Measurements from ENCODE around the gene IFITM1.
"Not testable (repeated sequence)": the region's sequence is repeated elsewhere in the genome, so short reads cannot be mapped to it uniquely, and the experiment has no call there.

Gene IFITM1

DNA sequence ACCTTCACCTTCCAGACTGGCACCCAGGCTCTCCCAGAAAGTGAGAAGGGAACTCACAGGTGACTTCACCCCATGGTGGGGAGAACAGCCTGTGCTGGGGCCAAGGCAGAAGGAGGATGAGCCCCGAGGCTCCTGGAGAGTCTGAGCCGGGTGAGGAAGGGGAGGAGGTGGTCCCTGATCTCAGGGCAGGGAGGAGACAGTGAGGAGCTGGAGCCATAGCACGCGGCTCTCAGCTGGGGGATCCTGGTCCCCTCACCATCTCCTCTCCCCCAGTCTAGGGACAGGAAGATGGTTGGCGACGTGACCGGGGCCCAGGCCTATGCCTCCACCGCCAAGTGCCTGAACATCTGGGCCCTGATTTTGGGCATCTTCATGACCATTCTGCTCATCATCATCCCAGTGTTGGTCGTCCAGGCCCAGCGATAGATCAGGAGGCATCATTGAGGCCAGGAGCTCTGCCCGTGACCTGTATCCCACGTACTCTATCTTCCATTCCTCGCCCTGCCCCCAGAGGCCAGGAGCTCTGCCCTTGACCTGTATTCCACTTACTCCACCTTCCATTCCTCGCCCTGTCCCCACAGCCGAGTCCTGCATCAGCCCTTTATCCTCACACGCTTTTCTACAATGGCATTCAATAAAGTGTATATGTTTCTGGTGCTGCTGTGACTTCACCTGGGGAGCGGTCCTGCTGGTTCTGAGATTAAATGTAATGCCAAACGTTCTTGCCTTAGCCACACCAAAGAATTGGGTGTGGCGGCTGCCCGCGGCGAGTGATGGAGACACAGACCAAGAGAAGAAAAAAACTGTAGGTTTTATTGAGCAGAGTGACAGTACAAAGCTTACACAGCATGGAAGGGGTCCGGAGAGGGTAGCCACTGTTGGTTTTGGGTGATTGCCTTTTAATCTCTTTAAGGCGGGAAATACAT, 4.8 kb upstream of the IFITM1 start:
- DNase-seq (ENCODE audit: low spot score) = not testable (repeated sequence)

DNA sequence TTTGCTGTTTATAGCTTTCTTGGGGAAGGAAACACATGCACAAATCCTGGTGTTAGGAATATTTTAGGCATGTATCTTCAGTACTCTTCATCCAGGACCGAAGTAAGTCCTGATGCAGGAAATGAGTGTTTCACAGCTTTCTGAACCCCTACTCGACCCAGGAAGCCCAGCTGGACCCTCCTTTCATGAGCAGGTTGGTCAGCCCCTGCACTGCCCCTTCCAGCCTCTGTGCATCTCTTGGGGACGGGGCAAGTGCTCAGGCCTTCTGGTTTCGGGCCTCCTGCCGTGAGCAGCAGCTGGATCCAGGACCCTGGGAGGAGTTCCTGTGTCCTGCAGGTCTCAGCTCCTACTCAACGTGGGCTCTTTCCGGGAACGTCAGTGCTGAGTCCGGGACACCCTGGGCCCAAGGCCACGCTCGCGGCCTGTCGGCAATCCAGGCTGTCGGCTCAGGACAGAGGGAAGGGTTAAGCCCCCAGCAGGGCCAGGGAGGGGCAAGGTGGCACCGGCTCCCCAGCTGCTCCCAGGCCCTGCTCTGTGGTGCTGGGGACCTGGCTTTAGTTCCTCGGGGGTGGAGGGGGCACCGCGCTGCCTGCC, 3.8 kb upstream of the IFITM1 start:
- DNase-seq (ENCODE audit: low spot score) = not testable (repeated sequence)

DNA sequence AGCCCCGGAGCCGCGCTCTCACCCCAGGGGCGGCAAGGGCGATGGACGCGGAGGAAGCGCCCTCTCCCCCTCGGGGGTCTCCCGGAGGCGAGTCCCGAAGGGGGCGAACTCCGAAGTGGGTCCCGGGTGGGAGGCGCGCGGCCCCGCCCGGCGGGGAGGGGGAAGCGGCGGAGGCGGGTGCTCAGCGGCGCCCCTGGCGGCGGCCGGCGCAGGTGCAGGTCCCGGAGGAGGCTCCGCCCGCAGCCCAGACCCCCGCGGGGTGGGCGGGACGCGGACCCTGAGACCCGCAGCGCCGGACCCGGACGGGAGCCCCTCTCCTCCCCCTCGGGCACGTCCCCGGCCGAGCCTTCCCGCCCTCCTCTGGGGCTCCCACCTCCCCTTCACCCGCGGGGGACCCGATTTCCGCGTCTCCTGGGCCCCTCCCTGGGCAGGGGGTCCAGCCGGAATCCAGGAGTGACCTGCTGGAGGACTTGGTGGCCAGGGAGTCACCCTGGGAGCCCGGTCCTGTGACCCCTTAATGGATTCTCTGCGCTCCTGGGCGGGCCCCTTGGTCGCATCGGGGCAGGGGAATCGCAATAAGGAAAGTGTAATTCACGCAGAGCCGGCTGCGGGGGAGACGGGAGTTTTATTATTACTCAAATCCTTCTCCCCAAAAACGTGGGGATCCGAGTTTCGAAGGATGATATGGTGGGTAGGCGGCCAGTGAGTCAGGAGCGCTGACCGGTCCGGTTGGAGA, 2.7 kb upstream of the IFITM1 start:
- DNase-seq (ENCODE audit: low spot score) = not testable (repeated sequence)

- DNase-seq (ENCODE audit: low spot score) = no peak
These were observed 1.6 kb upstream of the IFITM1 start for GRCh38 chr11:312092-312816.

GRCh38 chr11:313304-313786, 495 bp upstream of the IFITM1 start:
- DNase-seq (ENCODE audit: low spot score) = no peak

DNA sequence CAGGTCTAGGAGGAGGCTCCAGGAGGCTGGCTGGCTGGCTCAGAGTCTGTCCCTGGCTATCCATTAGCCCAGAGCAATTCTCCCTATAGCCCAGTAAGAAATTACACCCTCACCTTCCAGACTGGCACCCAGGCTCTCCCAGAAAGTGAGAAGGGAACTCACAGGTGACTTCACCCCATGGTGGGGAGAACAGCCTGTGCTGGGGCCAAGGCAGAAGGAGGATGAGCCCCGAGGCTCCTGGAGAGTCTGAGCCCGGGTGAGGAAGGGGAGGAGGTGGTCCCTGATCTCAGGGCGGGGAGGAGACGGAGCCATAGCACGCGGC, 675 bp downstream of the IFITM1 start:
- not testable (repeated sequence) for DNase-seq (ENCODE audit: low spot score)

DNA sequence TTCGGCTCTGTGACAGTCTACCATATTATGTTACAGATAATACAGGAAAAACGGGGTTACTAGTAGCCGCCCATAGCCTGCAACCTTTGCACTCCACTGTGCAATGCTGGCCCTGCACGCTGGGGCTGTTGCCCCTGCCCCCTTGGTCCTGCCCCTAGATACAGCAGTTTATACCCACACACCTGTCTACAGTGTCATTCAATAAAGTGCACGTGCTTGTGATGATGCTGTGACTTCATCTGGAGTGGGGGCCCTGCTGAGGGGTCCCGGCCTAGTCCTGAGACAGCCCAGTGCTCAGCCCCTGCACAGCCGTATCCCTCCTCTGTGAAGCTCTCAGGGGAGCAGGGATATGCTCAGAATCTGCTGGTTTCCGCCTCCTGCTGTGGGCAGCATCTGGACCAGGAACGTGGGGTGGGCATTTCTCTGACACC, 1.2 kb downstream of the IFITM1 start:
- no peak for DNase-seq (ENCODE audit: low spot score)

GRCh38 chr11:315516-315994, 1.7 kb downstream of the IFITM1 start:
- DNase-seq (ENCODE audit: low spot score) = no peak

- no peak for DNase-seq (ENCODE audit: low spot score)
These were observed 2.3 kb downstream of the IFITM1 start for GRCh38 chr11:316031-316701.

- no peak for DNase-seq (ENCODE audit: low spot score)
These were observed 3.1 kb downstream of the IFITM1 start for GRCh38 chr11:316891-317301.

- not testable (repeated sequence) for DNase-seq (ENCODE audit: low spot score)
These were observed 4.0 kb downstream of the IFITM1 start for GRCh38 chr11:317668-318404.

DNA sequence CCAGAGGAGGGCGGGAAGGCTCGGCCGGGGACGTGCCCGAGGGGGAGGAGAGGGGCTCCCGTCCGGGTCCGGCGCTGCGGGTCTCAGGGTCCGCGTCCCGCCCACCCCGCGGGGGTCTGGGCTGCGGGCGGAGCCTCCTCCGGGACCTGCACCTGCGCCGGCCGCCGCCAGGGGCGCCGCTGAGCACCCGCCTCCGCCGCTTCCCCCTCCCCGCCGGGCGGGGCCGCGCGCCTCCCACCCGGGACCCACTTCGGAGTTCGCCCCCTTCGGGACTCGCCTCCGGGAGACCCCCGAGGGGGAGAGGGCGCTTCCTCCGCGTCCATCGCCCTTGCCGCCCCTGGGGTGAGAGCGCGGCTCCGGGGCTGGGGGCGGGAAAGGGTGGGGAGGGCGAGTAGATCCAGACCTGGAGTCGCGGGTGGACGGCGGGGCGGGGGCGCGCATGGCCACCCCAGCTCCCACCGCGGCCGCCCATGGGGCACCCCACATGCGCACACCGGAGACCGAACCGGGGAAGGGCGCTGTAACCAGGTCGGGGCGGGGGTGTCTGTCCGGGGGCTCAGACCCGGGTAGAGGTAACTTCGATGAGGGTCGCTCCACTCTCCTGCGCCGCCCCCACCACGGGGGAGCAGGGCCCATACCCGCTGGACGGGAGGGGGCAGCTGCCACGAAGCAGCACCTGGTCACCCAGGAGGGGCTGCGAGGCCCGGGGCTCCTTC, 4.7 kb downstream of the IFITM1 start:
- DNase-seq (ENCODE audit: low spot score) = not testable (repeated sequence)

DNA sequence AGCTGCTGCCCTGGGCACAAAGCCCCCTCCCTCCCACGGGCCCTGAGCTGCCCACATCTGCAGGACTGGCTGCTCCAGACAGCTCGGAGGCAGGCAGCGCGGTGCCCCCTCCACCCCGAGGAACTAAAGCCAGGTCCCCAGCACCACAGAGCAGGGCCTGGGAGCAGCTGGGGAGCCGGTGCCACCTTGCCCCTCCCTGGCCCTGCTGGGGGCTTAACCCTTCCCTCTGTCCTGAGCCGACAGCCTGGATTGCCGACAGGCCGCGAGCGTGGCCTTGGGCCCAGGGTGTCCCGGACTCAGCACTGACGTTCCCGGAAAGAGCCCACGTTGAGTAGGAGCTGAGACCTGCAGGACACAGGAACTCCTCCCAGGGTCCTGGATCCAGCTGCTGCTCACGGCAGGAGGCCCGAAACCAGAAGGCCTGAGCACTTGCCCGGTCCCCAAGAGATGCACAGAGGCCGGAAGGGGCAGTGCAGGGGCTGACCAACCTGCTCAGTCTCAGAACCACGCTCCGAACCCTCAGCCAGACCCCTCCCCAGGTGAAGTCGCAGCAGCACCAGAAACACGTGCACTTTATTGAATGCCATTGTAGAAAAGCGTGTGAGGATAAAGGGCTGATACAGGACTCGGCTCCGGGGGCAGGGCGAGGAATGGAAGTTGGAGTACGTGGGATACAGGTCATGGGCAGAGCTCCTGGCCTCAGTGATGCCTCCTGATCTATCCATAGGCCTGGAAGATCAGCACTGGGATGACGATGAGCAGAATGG, 5.5 kb downstream of the IFITM1 start:
- DNase-seq (ENCODE audit: low spot score) = not testable (repeated sequence)

- not testable (repeated sequence) for DNase-seq (ENCODE audit: low spot score)
These were observed 6.0 kb downstream of the IFITM1 start for GRCh38 chr11:319888-320273.

- DNase-seq (ENCODE audit: low spot score) = no peak
These were observed 10.3 kb downstream of the IFITM1 start for GRCh38 chr11:324156-324555.

GRCh38 chr11:324593-325517, 11.0 kb downstream of the IFITM1 start:
- not testable (repeated sequence) for DNase-seq (ENCODE audit: low spot score)

GRCh38 chr11:325796-326591, 12.2 kb downstream of the IFITM1 start:
- no peak for DNase-seq (ENCODE audit: low spot score)

All from NAMALWA (cell line).